MCF 10A (cell line): ENCODE measurements around the gene FOXG1. TPM values are rescaled to one million over a fixed set of nuclear protein-coding genes. Genes with fewer than 3 reads are reported as not detected.

Source experiments
- BruUV-seq: library from RNA; stranded (reverse); fragments of 400-500 nt; replicated peaks from 2 replicates; lab custom pipeline; 2021; lab: Mats Ljungman, UMichigan
- CTCF ChIA-PET: fragments of 300-600 bp; sonication (Branson Sonifier 250); formaldehyde crosslinking; extraction: SDS; loops from one replicate; lab custom pipeline; 2021; ENCODE audit warnings: antibody characterized with exemption, inconsistent platforms; lab: Yijun Ruan, JAX
- POLR2A ChIA-PET: fragments of 300-600, 350-650 bp; sonication (Branson Sonifier 250); formaldehyde crosslinking; extraction: SDS; loops from one replicate; lab custom pipeline; 2020; ENCODE audit warnings: antibody characterized with exemption, inconsistent platforms; lab: Yijun Ruan, JAX
- DNase-seq: peaks from one replicate; pipeline ENCODE4 v3.0.0-alpha.2; 2018; ENCODE audit not compliant: unreplicated experiment
- H3K27ac Mint-ChIP-seq: one replicate; pipeline ENCODE4 v1.8.0; 2022; ENCODE audit warnings: mild to moderate bottlenecking, low read depth, mixed read lengths; ENCODE audit not compliant: unreplicated experiment
- H3K27me3 Mint-ChIP-seq: one replicate; pipeline ENCODE4 v1.8.0; 2022; ENCODE audit warnings: mixed read lengths; ENCODE audit not compliant: insufficient read depth, unreplicated experiment
- H3K36me3 Mint-ChIP-seq: one replicate; pipeline ENCODE4 v1.8.0; 2022; ENCODE audit warnings: mild to moderate bottlenecking, moderate library complexity, mixed read lengths; ENCODE audit not compliant: insufficient read depth, unreplicated experiment
- H3K4me1 Mint-ChIP-seq: one replicate; pipeline ENCODE4 v1.8.0; 2022; ENCODE audit warnings: mixed read lengths; ENCODE audit not compliant: insufficient read depth, unreplicated experiment
- H3K4me3 Mint-ChIP-seq: one replicate; pipeline ENCODE4 v1.8.0; 2022; ENCODE audit warnings: mild to moderate bottlenecking, moderate library complexity, mixed read lengths; ENCODE audit not compliant: unreplicated experiment
- H3K9me3 Mint-ChIP-seq: one replicate; pipeline ENCODE4 v1.8.0; 2022; ENCODE audit warnings: mixed read lengths; ENCODE audit not compliant: unreplicated experiment
- CTCF ChIP-seq: fragments of 200-600 bp; IDR thresholded peaks from one replicate; pipeline ENCODE4 v1.8.0; 2022; ENCODE audit warnings: antibody characterized with exemption, mild to moderate bottlenecking; ENCODE audit not compliant: unreplicated experiment
- intact Hi-C: fragments of 100-400 bp; cut with micrococcal nuclease; formaldehyde crosslinking; loops from 2 replicates; pipeline ENCODE4 v1.14.1; 2022
- total RNA-seq: library from RNA; stranded (reverse); gene quantifications from 2 replicates; pipeline ENCODE4 v1.2.3, GENCODE V29; 2022

Gene FOXG1
- total RNA-seq, 1 experiment from 2014 or later: not detected

DNA sequence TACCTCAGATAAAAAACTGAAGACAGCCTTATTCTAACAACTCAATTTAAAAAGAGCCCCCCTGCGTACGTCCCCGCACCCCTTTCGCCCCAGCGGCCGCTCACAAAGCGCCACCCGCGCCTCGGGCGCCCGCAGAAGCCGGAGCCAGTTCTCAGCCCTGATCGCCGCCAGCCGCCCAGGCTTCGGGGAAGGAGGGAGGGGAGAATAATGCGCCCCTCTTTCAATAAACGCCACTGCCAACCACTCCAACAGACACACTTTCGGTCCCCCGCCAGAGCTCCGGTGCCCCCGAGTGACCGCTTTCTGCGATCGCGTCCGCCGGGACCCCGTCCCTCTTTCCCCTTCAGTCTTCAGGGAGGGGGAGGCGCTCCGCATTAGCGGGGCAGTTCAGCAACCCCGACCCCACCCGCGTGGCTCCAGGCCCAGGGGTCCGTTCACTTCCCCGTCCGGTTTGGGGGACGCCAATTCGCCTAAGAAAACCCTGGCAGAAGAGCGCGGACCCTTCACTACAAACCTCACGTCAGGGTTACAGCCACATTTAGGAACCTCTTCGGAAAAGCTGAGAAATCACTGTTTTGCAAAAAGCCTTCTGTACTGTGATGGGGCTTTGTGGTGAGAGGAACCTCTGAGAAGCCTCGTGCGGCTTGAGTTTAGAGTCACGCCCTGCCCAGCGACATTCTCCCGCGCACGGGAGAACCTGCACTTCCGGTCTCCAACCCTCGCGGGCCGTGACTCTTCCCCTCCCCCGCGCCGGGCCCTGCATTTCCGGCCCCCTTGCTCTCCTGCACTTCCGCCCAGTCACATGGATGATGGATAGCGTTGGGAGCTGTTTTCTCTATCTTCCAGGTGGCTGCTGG is 18.7 kb downstream of the FOXG1 start:
- DNase-seq: no peak
- intact Hi-C loops: no loop called here
- ChIA-PET CTCF (interaction anchor here (0.9 kb wide), 1 partner anchor 1658 kb away, joined by 4 read pairs; no protein-coding TSS in a partner anchor), POLR2A (interaction anchor here (1.2 kb wide), 1 partner anchor 37 kb away, joined by 3 read pairs; no protein-coding TSS in a partner anchor)
- Mint-ChIP-seq H3K27ac (no peak overlapping the region), H3K27me3 (peaks cover 100% of the 10 kb centered on the region), H3K4me3 (no peak overlapping the region), H3K9me3 (no peaks in the 10 kb centered on the region), H3K36me3 (no peaks in the 10 kb centered on the region), H3K4me1 (no peaks in the 10 kb centered on the region)
- no TSS peak for BruUV-seq
- no peak for TF ChIP-seq CTCF

DNA sequence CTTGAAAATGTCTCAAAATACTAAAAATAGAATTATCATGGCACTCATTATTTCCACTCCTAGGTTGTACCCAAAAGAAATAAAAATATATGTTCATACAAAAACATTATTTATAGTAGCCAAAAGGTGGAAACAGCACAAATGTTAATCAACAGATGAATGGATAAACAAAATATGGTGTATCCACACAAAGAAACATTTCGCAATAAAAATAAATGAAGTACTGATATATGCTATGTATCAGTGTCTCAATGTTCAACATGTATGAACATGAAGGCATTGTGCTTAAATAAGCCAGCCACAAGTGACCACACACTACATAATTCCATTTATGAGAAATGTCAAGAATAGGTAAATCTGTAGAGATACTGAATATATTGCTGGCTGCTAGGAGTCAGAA is 40.9 kb downstream of the FOXG1 start:
- no TSS peak for BruUV-seq
- no peak overlapping the region for H3K27ac Mint-ChIP-seq
- POLR2A ChIA-PET: no interaction called here
- intact Hi-C loops: no loop called here
- no peak for DNase-seq
- no peaks in the 10 kb centered on the region for H3K4me1 Mint-ChIP-seq
- TF ChIP-seq CTCF: no peak
- no peaks in the 10 kb centered on the region for H3K36me3 Mint-ChIP-seq
- CTCF ChIA-PET: no interaction called here
- peaks cover 98% of the 10 kb centered on the region for H3K27me3 Mint-ChIP-seq
- no peak overlapping the region for H3K4me3 Mint-ChIP-seq
- H3K9me3 Mint-ChIP-seq: no peaks in the 10 kb centered on the region

GRCh38 chr14:28813810-28814209 is 47.2 kb downstream of the FOXG1 start:
- intact Hi-C loops: no loop called here
- Mint-ChIP-seq H3K9me3 (no peaks in the 10 kb centered on the region), H3K4me1 (no peaks in the 10 kb centered on the region), H3K27me3 (peaks cover 57% of the 10 kb centered on the region), H3K4me3 (no peak overlapping the region), H3K27ac (no peak overlapping the region), H3K36me3 (no peaks in the 10 kb centered on the region)
- DNase-seq: no peak
- POLR2A ChIA-PET: no interaction called here
- no TSS peak for BruUV-seq
- no peak for TF ChIP-seq CTCF
- CTCF ChIA-PET: interaction anchor here (1.4 kb wide), 1 partner anchor 62 kb away, joined by 6 read pairs; no protein-coding TSS in a partner anchor
